ENCODE results near the gene RBMS3. TPM values are rescaled to one million over a fixed set of nuclear protein-coding genes. Genes with fewer than 3 reads are reported as not detected.
"Not testable (repeated sequence)": the region's sequence is repeated elsewhere in the genome, so short reads cannot be mapped to it uniquely, and the experiment has no call there.

Gene RBMS3
- total RNA-seq, 1 donor from 2014 or later, result 23.7 TPM

DNA sequence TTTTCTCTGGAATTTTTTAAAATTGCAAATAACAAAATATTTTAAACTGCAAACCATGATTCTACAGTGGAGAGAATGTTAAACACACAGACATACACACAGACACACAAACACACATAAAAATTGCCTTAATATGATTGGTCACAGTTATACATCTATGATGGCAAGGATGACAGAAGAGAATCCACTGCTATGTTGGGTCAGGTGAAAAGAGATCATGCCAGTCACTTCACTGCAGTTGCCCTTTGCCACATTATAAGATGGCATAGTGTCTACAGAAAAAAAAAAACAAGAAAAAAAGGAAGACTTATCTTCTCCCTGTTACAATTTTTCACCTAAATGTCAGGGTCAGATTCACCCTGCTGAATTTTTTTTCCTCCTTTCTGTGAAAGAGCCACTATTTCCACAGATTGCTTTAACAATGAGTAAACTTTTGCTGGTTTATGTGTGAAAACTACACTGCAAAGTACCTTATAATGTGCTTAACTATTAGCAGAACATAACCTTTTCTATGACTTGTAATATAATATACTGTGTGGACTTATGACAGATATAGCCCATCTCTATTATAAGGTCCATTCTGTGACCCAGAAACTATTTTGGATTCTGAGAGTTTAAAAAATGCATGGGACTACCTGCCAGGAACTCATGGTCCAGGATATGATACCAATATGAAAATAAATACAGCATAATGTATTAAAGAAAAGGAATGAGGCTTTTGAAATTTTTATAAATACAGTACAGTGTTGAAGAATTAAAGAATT, 111.9 kb downstream of the RBMS3 start:
- no peak for DNase-seq (ENCODE audit: low read depth)
- Histone ChIP-seq H3K27me3 (ENCODE audit: control insufficient read depth, insufficient read depth, low read length) (no peaks in the 10 kb centered on the region), H3K36me3 (ENCODE audit: control insufficient read depth, insufficient read depth, low read length) (no peaks in the 10 kb centered on the region), H3K4me3 (ENCODE audit: low read depth, low read length) (no peak overlapping the region)
- TF ChIP-seq, protein P1, sequence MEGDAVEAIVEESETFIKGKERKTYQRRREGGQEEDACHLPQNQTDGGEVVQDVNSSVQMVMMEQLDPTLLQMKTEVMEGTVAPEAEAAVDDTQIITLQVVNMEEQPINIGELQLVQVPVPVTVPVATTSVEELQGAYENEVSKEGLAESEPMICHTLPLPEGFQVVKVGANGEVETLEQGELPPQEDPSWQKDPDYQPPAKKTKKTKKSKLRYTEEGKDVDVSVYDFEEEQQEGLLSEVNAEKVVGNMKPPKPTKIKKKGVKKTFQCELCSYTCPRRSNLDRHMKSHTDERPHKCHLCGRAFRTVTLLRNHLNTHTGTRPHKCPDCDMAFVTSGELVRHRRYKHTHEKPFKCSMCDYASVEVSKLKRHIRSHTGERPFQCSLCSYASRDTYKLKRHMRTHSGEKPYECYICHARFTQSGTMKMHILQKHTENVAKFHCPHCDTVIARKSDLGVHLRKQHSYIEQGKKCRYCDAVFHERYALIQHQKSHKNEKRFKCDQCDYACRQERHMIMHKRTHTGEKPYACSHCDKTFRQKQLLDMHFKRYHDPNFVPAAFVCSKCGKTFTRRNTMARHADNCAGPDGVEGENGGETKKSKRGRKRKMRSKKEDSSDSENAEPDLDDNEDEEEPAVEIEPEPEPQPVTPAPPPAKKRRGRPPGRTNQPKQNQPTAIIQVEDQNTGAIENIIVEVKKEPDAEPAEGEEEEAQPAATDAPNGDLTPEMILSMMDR (IDR thresholded peaks at IDR 0.05; ENCODE audit: insufficient read depth, low read length, poor library complexity, severe bottlenecking), result no peak

DNA sequence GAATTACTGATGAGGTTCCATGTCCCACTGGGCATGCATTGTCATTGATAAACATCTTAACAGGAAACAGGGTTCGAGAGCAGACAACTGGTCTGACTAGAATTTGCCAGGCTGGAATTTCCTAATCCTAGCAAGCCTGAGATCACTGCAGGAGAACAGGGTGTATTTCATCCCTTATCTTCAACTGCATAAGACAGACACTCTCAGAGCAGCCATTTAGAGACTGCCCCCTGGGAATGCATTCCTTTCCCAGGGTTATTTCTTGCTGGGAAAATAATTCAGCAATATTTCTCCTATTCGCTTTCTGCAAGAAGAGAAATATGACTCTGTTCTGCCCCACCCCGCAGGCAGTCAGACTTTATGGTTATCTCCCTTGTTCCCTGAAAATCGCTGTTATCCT, 113.1 kb downstream of the RBMS3 start:
- H3K36me3 ChIP-seq (ENCODE audit: control insufficient read depth, insufficient read depth, low read length); H3K27me3 ChIP-seq (ENCODE audit: control insufficient read depth, insufficient read depth, low read length); H3K4me3 ChIP-seq (ENCODE audit: low read depth, low read length); DNase-seq (ENCODE audit: low read depth): not testable (repeated sequence)

DNA sequence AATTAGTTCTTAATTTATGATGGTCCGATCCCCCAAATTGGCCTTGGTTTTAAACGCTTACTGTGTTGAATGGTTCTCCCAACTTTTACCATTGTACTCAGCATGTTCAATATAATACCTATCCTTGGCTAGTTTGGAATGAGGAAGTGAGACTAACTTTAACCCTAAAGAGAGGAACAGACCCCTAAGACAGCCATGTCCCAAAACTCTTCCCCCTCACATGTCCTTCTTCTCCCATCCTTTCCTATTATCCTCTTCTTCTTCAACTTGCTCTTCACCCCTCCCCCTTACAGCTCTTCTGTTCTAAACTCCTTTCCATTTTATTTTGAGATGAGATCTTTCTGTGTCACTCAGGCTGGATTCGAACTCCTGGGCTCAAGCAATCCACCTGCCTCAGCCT, 116.5 kb downstream of the RBMS3 start:
- no peak for DNase-seq (ENCODE audit: low read depth)
- H3K27me3 ChIP-seq (ENCODE audit: control insufficient read depth, insufficient read depth, low read length), result no peaks in the 10 kb centered on the region
- TF ChIP-seq, protein P1 (IDR thresholded peaks at IDR 0.05; ENCODE audit: insufficient read depth, low read length, poor library complexity, severe bottlenecking), result no peak
- no peaks in the 10 kb centered on the region for H3K36me3 ChIP-seq (ENCODE audit: control insufficient read depth, insufficient read depth, low read length)
- H3K4me3 ChIP-seq (ENCODE audit: low read depth, low read length), result no peak overlapping the region

DNA sequence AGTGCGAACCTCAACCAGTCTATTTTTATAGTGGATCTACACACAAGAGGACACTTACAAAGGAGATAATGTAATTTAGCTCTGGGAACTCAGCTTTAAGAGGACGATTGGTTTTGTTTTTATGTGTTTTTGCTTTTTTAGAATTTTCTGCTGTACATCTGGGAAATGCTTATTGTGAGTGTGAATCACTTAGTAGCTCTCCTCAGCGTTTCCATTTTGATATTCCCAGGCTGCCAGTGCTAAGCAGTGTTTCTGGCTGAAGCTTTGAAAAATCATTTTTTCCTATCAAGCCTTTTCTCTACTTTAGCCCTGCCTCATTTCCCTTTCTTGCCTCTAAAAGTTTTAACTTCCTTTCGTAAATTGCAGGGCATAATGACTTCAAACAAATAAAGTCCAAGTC, 117.9 kb downstream of the RBMS3 start:
- Histone ChIP-seq H3K36me3 (ENCODE audit: control insufficient read depth, insufficient read depth, low read length) (no peaks in the 10 kb centered on the region), H3K4me3 (ENCODE audit: low read depth, low read length) (no peak overlapping the region), H3K27me3 (ENCODE audit: control insufficient read depth, insufficient read depth, low read length) (no peaks in the 10 kb centered on the region)
- TF ChIP-seq, protein P1 (IDR thresholded peaks at IDR 0.05; ENCODE audit: insufficient read depth, low read length, poor library complexity, severe bottlenecking), result no peak
- no peak for DNase-seq (ENCODE audit: low read depth)

DNA sequence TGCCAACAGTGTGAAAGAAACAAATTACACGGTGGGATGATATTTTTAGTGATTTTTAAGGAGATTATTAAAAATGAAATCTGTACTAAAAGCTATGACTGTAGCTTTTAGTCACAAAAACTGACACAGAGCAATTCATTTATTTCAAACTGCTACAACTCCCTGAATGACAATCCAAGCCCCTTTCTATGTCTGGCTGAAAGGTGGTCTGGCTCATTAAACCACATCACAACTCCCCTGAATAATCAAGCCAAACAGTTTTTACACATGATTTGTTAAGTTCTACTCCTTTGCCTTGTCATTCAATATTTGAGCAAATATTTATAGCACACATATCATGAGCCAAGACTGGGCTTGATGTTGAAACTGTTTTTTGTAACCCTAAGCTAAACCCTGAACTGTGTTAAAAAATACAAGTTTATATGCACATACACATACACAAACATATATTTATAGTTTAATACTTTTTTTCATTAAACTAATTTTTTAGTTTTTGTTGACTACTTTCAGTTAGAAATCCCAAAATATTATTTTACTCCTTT, 125.5 kb downstream of the RBMS3 start:
- TF ChIP-seq, protein P1 (IDR thresholded peaks at IDR 0.05; ENCODE audit: insufficient read depth, low read length, poor library complexity, severe bottlenecking), result no peak
- H3K4me3 ChIP-seq (ENCODE audit: low read depth, low read length), result no peak overlapping the region
- H3K36me3 ChIP-seq (ENCODE audit: control insufficient read depth, insufficient read depth, low read length), result no peaks in the 10 kb centered on the region
- no peak for DNase-seq (ENCODE audit: low read depth)
- H3K27me3 ChIP-seq (ENCODE audit: control insufficient read depth, insufficient read depth, low read length), result no peaks in the 10 kb centered on the region

DNA sequence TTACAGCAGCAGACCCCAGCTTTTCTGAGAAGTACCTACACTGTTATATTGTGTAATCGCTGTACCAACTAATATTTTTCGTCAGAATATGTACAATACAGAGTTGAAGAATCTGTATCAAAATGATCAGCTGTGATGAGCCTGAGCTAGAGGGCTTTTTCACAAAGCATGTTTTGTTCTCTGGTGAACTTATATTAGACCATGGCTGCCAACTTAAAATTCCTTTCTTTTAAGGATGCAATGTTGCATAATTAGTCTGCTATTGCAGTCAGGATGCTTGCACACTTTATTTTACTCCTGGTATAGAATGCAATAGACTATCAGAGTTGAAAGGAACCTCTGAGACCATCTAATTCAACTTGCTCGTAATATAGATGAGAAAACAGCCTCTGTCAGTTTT, 127.8 kb downstream of the RBMS3 start:
- no peaks in the 10 kb centered on the region for H3K27me3 ChIP-seq (ENCODE audit: control insufficient read depth, insufficient read depth, low read length)
- H3K36me3 ChIP-seq (ENCODE audit: control insufficient read depth, insufficient read depth, low read length), result no peaks in the 10 kb centered on the region
- no peak for DNase-seq (ENCODE audit: low read depth)
- no peak overlapping the region for H3K4me3 ChIP-seq (ENCODE audit: low read depth, low read length)
- TF ChIP-seq, protein P1 (IDR thresholded peaks at IDR 0.05; ENCODE audit: insufficient read depth, low read length, poor library complexity, severe bottlenecking), result no peak
